Neural progenitor cell (in vitro differentiated cells): ENCODE data around the gene HAUS6.

Experiments used
- CTCF ChIP-seq: fragments of 200-600 bp; sonication (generic); IDR thresholded peaks from 2 replicates; pipeline ENCODE4 v1.5.1; 2017; ENCODE audit warnings: antibody characterized with exemption, mild to moderate bottlenecking
- EZH2 ChIP-seq: fragments of 200-600 bp; sonication (generic); IDR thresholded peaks from 2 replicates; pipeline ENCODE4 v1.6.1; 2017; ENCODE audit warnings: antibody characterized with exemption, mild to moderate bottlenecking, moderate library complexity

- TF ChIP-seq CTCF (no peak), EZH2 (no peak)
These were observed 80.5 kb downstream of the HAUS6 start for GRCh38 chr9:19022206-19022605.
